Measurements from ENCODE around the gene RBM28. TPM values are rescaled to one million over a fixed set of nuclear protein-coding genes. Genes with fewer than 3 reads are reported as not detected.

RBM28 gene
- total RNA-seq, 2 experiments from 2014 or later: 55.0 to 55.2 TPM

- peaks cover 12% of the 10 kb centered on the region for H3K27me3 Mint-ChIP-seq
- H3K36me3 Mint-ChIP-seq (ENCODE audit: low read depth): no peaks in the 10 kb centered on the region
- DNase-seq (no peak), ATAC-seq (no peak)
- no peak overlapping the region for H3K4me3 Mint-ChIP-seq
- no peaks in the 10 kb centered on the region for H3K9me3 Mint-ChIP-seq (ENCODE audit: low read depth)
- intact Hi-C loops (cut with DNase I, micrococcal nuclease): no loop called here
- ChIA-PET POLR2A (no interaction called here), CTCF (interaction anchor here (0.8 to 1.4 kb wide), 2 partner anchors 17 to 23 kb away, joined by 3 read pairs; no protein-coding TSS in a partner anchor)
- H3K4me1 Mint-ChIP-seq: no peaks in the 10 kb centered on the region
- no peak overlapping the region for H3K27ac Mint-ChIP-seq
These were observed 26.8 kb upstream of the RBM28 start for GRCh38 chr7:128370491-128370890.

GRCh38 chr7:128366986-128367385, 23.3 kb upstream of the RBM28 start:
- Mint-ChIP-seq H3K9me3 (ENCODE audit: low read depth) (no peaks in the 10 kb centered on the region), H3K36me3 (ENCODE audit: low read depth) (no peaks in the 10 kb centered on the region), H3K4me3 (no peak overlapping the region), H3K4me1 (peaks cover 14% of the 10 kb centered on the region), H3K27ac (no peak overlapping the region), H3K27me3 (peaks cover 32% of the 10 kb centered on the region)
- no peak for ATAC-seq
- CTCF ChIA-PET: interaction anchor here (1.0 to 1.1 kb wide), 3 partner anchors 9 to 22 kb away, joined by 3 to 7 read pairs (median 4); no protein-coding TSS in a partner anchor
- no peak for DNase-seq
- intact Hi-C loops (cut with DNase I, micrococcal nuclease): no loop called here
- POLR2A ChIA-PET: no interaction called here

GRCh38 chr7:128366300-128366699, 22.6 kb upstream of the RBM28 start:
- no peak for ATAC-seq
- intact Hi-C loops (cut with DNase I, micrococcal nuclease): no loop called here
- no peaks in the 10 kb centered on the region for H3K9me3 Mint-ChIP-seq (ENCODE audit: low read depth)
- H3K4me1 Mint-ChIP-seq: peaks cover 18% of the 10 kb centered on the region
- H3K4me3 Mint-ChIP-seq: no peak overlapping the region
- no peak overlapping the region for H3K27ac Mint-ChIP-seq
- CTCF ChIA-PET: interaction anchor here (1.0 to 1.1 kb wide), 3 partner anchors 9 to 21 kb away, joined by 3 to 4 read pairs (median 4); no protein-coding TSS in a partner anchor
- no peaks in the 10 kb centered on the region for H3K36me3 Mint-ChIP-seq (ENCODE audit: low read depth)
- no peak for DNase-seq
- H3K27me3 Mint-ChIP-seq: peaks cover 34% of the 10 kb centered on the region
- POLR2A ChIA-PET: no interaction called here

GRCh38 chr7:128365432-128365831, 21.7 kb upstream of the RBM28 start:
- Mint-ChIP-seq H3K36me3 (ENCODE audit: low read depth) (no peaks in the 10 kb centered on the region), H3K27ac (no peak overlapping the region), H3K9me3 (ENCODE audit: low read depth) (no peaks in the 10 kb centered on the region), H3K27me3 (peaks cover 41% of the 10 kb centered on the region), H3K4me3 (no peak overlapping the region), H3K4me1 (peaks cover 24% of the 10 kb centered on the region)
- intact Hi-C loops (cut with DNase I, micrococcal nuclease): no loop called here
- POLR2A ChIA-PET: no interaction called here
- CTCF ChIA-PET: interaction anchor here (1.1 kb wide), 1 partner anchor 22 kb away, joined by 4 read pairs; no protein-coding TSS in a partner anchor
- ATAC-seq: no peak
- no peak for DNase-seq

- intact Hi-C loops (cut with DNase I, micrococcal nuclease): no loop called here
- no peaks in the 10 kb centered on the region for H3K36me3 Mint-ChIP-seq (ENCODE audit: low read depth)
- ATAC-seq (no peak), DNase-seq (no peak)
- peaks cover 46% of the 10 kb centered on the region for H3K27me3 Mint-ChIP-seq
- POLR2A ChIA-PET: no interaction called here
- H3K4me1 Mint-ChIP-seq: peaks cover 24% of the 10 kb centered on the region
- H3K4me3 Mint-ChIP-seq: no peak overlapping the region
- H3K9me3 Mint-ChIP-seq (ENCODE audit: low read depth): no peaks in the 10 kb centered on the region
- CTCF ChIA-PET: interaction anchor here (1.0 kb wide), 1 partner anchor 21 kb away, joined by 3 read pairs; the partner anchor contains the start of gene RBM28
- no peak overlapping the region for H3K27ac Mint-ChIP-seq
These were observed 20.6 kb upstream of the RBM28 start for GRCh38 chr7:128364166-128364870.

GRCh38 chr7:128363261-128363721, 19.6 kb upstream of the RBM28 start:
- Mint-ChIP-seq H3K27me3 (peaks cover 50% of the 10 kb centered on the region), H3K27ac (no peak overlapping the region), H3K4me3 (no peak overlapping the region), H3K9me3 (ENCODE audit: low read depth) (no peaks in the 10 kb centered on the region), H3K36me3 (ENCODE audit: low read depth) (no peaks in the 10 kb centered on the region), H3K4me1 (peaks cover 24% of the 10 kb centered on the region)
- CTCF ChIA-PET: interaction anchor here (0.6 to 2.6 kb wide), 6 partner anchors 9 to 25 kb away, joined by 3 to 28 read pairs (median 6); partner anchors contain the start of gene RBM28
- ATAC-seq (no peak), DNase-seq (no peak)
- intact Hi-C loops (cut with DNase I, micrococcal nuclease): loop anchor here in 1 of 2 experiments (2.0 kb wide), 1 partner anchor 14 kb away; no protein-coding TSS in a partner anchor
- POLR2A ChIA-PET: interaction anchor here (1.0 kb wide), 1 partner anchor 20 kb away, joined by 3 read pairs; the partner anchor contains the start of gene RBM28

- peak; percentile 83 for ATAC-seq
- Mint-ChIP-seq H3K4me1 (peaks cover 24% of the 10 kb centered on the region), H3K27ac (no peak overlapping the region), H3K36me3 (ENCODE audit: low read depth) (no peaks in the 10 kb centered on the region), H3K4me3 (peak overlapping the region; percentile 68), H3K27me3 (peaks cover 51% of the 10 kb centered on the region), H3K9me3 (ENCODE audit: low read depth) (no peaks in the 10 kb centered on the region)
- intact Hi-C loops (cut with DNase I, micrococcal nuclease): loop anchor here (1.0 to 2.0 kb wide), 2 partner anchors 14 to 97 kb away; no protein-coding TSS in a partner anchor
- ChIA-PET CTCF (interaction anchor here (0.6 to 2.6 kb wide), 7 partner anchors 9 to 494 kb away, joined by 3 to 28 read pairs (median 4); partner anchors contain the start of gene RBM28), POLR2A (interaction anchor here (1.0 kb wide), 1 partner anchor 19 kb away, joined by 3 read pairs; the partner anchor contains the start of gene RBM28)
- no peak for DNase-seq
These were observed 19.0 kb upstream of the RBM28 start for GRCh38 chr7:128362670-128363069.

GRCh38 chr7:128361411-128362379, 18.0 kb upstream of the RBM28 start, which contains the start of gene PRRT4:
PRRT4 (minus strand) TSS chr7:128361690.
- H3K9me3 Mint-ChIP-seq (ENCODE audit: low read depth): no peaks in the 10 kb centered on the region
- DNase-seq (peak; percentile 59), ATAC-seq (peak; percentile 53)
- peak within 1 kb of the TSS; percentile 64 for H3K27ac Mint-ChIP-seq
- intact Hi-C loops (cut with DNase I, micrococcal nuclease): loop anchor here (1.0 to 2.0 kb wide), 3 partner anchors 13 to 98 kb away; partner anchors contain the start of gene HILPDA (in 1 of the 2)
- peaks cover 24% of the 10 kb centered on the region for H3K4me1 Mint-ChIP-seq
- peaks cover 48% of the 10 kb centered on the region for H3K27me3 Mint-ChIP-seq
- H3K36me3 Mint-ChIP-seq (ENCODE audit: low read depth): no peaks in the 10 kb centered on the region
- ChIA-PET POLR2A (interaction anchor here (1.0 kb wide), 1 partner anchor 18 kb away, joined by 3 read pairs; the partner anchor contains the start of gene RBM28), CTCF (interaction anchor here (1.5 to 2.6 kb wide), 4 partner anchors 10 to 25 kb away, joined by 3 to 28 read pairs (median 10); partner anchors contain the start of gene RBM28)
- peak within 1 kb of the TSS; percentile 68 for H3K4me3 Mint-ChIP-seq

- Mint-ChIP-seq H3K9me3 (ENCODE audit: low read depth) (no peaks in the 10 kb centered on the region), H3K27me3 (peaks cover 41% of the 10 kb centered on the region)
- CTCF ChIA-PET: interaction anchor here (1.0 kb wide), 1 partner anchor 16 kb away, joined by 3 read pairs; the partner anchor contains the start of gene RBM28
These were observed 16.6 kb upstream of the RBM28 start for GRCh38 chr7:128360359-128360678.

GRCh38 chr7:128359939-128360338, 16.2 kb upstream of the RBM28 start:
- ATAC-seq (no peak), DNase-seq (no peak)
- H3K27me3 Mint-ChIP-seq: peaks cover 38% of the 10 kb centered on the region
- intact Hi-C loops (cut with DNase I, micrococcal nuclease): no loop called here
- H3K27ac Mint-ChIP-seq: no peak overlapping the region
- no peaks in the 10 kb centered on the region for H3K9me3 Mint-ChIP-seq (ENCODE audit: low read depth)
- H3K4me3 Mint-ChIP-seq: no peak overlapping the region
- no peaks in the 10 kb centered on the region for H3K36me3 Mint-ChIP-seq (ENCODE audit: low read depth)
- peaks cover 24% of the 10 kb centered on the region for H3K4me1 Mint-ChIP-seq
- ChIA-PET POLR2A (no interaction called here), CTCF (interaction anchor here (1.0 to 3.9 kb wide), 2 partner anchors 12 to 16 kb away, joined by 3 to 22 read pairs; partner anchors contain the start of gene RBM28)

More at GRCh38 chr7:128360359-128360678, 16.6 kb upstream of the RBM28 start:
- peaks cover 24% of the 10 kb centered on the region for H3K4me1 Mint-ChIP-seq
- ATAC-seq: no peak
- H3K27ac Mint-ChIP-seq: no peak overlapping the region
- intact Hi-C loops (cut with DNase I, micrococcal nuclease): no loop called here
- H3K36me3 Mint-ChIP-seq (ENCODE audit: low read depth): no peaks in the 10 kb centered on the region
- H3K4me3 Mint-ChIP-seq: no peak overlapping the region
- DNase-seq: no peak
- POLR2A ChIA-PET: no interaction called here

- H3K9me3 Mint-ChIP-seq (ENCODE audit: low read depth): no peaks in the 10 kb centered on the region
- ChIA-PET POLR2A (no interaction called here), CTCF (interaction anchor here (1.5 to 3.9 kb wide), 2 partner anchors 11 to 28 kb away, joined by 6 to 22 read pairs; no protein-coding TSS in a partner anchor)
- ATAC-seq (no peak), DNase-seq (no peak)
- H3K27me3 Mint-ChIP-seq: peaks cover 33% of the 10 kb centered on the region
- no peaks in the 10 kb centered on the region for H3K36me3 Mint-ChIP-seq (ENCODE audit: low read depth)
- intact Hi-C loops (cut with DNase I, micrococcal nuclease): no loop called here
- H3K4me1 Mint-ChIP-seq: peaks cover 24% of the 10 kb centered on the region
- H3K27ac Mint-ChIP-seq: no peak overlapping the region
- no peak overlapping the region for H3K4me3 Mint-ChIP-seq
These were observed 15.6 kb upstream of the RBM28 start for GRCh38 chr7:128359336-128359735.

All from activated CD4-positive, alpha-beta T cell treated with anti-CD3 and anti-CD28 coated beads for 36 hours (primary cell).